Ramos (cell line): Measurements from ENCODE around the gene KCTD16.

Source experiments
- in situ Hi-C: fragments of 300-500 bp; cut with MboI; formaldehyde crosslinking; loops from one replicate; pipeline ENCODE4 v1.14.3; 2022; ENCODE audit warnings: low sequenced_read_pairs; ENCODE audit not compliant: unreplicated experiment

Gene KCTD16

DNA sequence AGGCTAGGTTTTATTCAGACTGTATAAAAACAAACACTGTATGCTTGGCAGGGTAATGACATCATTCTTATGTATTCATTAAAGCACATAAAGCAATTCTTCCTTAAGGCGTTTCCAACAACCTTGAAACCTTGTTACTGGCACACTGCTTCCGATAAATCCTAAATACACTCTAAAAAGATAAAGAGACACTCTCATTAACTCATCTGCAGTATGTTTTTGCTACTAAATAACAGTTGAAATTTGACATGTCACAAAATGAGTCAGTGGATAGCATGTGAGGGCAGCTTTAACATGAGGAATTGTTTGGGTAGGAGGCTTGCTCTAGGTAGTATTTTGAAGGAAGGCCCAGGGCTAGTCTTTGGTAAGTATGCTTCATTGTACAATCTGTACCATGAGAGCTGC is 13.9 kb upstream of the KCTD16 start:
- in situ Hi-C loops: no loop called here

DNA sequence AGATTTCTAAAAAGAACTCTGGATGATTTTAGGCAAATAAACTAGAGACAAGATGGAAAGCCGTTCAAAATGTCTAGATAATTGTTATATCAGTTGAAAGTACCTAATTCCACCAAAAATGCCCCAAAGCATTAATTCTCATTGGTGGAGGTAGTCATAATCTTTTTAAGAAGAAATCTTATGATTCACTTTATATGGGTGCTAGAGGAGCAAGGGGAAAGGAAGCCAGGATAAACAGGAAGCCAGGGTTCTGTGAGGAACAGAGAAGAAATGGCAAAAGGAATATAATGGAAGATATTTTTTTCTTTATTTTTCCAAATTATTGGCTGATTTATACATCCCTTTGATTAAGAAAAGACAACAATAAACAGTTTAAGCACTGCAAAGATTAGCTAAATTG is 8.0 kb upstream of the KCTD16 start:
- in situ Hi-C loops: no loop called here

DNA sequence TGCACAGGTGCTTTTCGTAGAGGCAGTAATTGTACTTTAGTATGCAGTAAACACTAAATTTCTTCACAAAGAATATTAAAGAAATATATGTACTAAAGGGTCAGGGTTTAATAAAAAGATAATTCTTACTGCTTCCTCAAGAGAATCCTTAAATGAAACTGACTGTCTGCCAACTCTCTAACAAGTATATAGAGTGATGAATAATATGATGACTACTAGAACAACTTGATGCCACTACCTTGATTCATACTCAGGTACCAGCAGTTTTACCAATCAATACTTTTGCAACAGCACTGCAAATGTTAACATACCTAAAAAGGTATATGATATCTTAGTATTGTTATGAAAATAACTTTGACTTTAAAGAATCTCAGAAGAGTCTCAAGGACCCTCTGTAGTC is 4.0 kb upstream of the KCTD16 start:
- in situ Hi-C loops: no loop called here

DNA sequence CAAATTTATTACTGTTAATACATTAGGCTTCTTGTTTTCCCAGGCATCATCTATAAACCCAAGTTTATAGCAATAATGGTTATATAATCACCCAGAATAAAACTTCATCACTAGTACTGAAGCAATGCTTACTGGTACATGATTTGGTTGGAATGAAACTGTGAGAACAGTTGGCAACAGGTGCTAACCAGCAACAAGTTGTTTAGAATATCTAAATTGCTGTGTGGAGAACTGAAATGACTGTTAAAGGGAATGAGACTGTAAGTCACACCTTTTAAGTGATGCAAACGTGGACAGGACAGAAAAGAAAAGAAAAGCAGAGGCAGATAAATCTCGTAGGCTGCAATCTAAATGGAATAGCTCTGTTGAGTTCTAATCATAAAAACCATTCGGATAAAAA is 2.7 kb upstream of the KCTD16 start:
- in situ Hi-C loops: no loop called here

DNA sequence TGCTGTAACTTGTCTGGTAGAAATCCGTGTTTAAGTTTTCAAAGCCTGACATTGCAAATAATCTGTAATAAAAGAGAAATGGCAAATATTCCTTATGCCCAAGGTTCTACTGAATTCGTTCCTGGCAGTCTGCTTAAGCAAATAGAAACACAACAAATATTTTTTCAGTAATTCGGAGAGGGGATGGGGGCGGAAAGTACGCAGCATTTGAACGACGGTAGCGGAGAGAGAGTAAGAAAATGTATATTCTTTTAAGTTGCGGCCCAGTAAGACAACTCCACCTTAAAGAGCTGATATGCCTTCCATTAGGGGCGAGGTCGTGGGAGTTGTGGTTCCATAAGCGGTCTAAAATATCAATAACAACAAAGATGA is 783 bp upstream of the KCTD16 start:
- in situ Hi-C loops: no loop called here

DNA sequence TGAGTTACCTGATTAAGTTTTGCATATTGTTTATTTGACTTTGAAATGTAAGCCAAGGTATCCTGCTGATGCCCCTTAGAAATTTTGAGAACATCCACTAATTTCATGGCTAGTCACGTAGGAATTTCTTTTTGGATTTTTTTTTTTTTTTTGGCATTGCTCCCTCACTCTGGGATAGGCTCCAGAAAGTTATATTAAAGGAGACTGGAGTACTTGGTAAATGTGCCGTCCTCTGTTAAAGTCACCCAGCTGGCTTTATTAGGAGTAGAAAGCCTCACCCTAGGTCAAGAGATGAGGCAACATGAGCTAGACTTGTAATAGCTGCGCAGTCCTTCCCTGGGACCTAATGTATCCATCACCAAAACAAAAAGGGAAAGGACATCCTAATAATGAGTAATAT is 3.1 kb downstream of the KCTD16 start:
- in situ Hi-C loops: no loop called here

DNA sequence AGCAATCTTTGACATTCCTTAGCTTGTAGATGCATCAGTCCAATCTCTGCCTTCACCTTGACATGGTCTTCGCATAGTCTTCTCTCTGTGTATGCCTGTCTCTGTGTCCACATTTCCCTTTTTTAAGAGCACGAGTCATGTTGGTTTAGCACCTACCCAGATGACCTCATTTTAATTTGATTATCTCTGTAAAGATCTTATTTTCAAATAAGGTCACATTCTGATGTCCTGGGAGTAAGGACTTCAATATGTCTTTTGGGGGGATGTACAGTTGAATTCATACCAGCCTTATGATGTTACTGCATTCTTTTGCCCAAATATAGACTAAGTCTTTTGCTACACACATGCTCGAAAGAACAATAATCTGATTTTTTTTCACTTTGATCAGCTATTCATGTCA is 6.9 kb downstream of the KCTD16 start:
- in situ Hi-C loops: loop anchor here (25.0 kb wide), 2 partner anchors 1165 to 1265 kb away; no protein-coding TSS in a partner anchor

DNA sequence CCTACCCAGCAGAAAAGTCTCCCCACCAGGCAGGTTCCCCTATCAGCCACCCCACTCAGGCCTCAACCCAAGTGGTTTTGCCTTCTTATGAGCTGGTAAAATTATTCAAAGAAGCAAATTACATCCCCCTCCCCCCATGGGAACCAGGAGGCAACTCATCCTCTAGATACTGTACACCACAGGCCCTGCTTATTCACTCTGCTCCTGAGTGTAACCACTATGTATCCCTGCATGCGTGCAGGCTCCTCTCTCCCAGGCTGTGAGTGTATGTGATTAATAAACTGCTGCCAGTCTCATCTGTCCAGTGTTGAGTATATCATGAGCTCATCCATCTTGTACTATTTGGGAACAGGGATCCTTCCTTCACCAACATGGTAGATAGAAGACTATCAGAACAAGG is 8.6 kb downstream of the KCTD16 start:
- in situ Hi-C loops: loop anchor here (25.0 kb wide), 2 partner anchors 1167 to 1267 kb away; no protein-coding TSS in a partner anchor

DNA sequence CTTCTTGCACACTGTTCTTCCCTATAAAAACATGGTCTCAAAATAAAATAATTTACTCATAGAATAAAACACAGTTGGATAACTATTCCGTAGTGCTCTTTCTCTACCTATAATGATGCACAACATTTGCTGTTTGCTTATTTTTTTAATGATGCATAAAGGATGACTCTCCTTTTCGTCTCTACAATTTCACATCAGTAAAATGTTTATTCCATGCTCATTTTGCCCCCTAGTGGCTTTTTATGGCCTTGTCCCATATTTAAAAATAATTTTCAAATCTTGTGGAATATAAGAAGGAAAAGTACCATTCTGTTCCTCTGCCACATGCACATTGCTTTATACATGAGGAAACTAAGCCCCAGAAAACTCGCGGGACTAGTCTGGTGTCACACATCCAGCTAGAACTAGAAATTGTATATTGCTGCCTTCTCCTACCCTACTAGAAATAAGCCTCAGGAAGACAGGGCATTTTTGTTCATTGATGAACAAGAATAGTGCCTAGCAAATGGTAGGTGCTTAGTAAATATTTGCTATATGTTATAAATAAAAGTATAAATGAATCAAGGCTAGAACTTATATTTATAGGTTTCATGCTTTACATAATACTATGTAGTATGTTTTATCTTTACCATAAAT is 12.7 kb downstream of the KCTD16 start:
- in situ Hi-C loops: loop anchor here (25.0 kb wide), 2 partner anchors 1171 to 1271 kb away; no protein-coding TSS in a partner anchor

DNA sequence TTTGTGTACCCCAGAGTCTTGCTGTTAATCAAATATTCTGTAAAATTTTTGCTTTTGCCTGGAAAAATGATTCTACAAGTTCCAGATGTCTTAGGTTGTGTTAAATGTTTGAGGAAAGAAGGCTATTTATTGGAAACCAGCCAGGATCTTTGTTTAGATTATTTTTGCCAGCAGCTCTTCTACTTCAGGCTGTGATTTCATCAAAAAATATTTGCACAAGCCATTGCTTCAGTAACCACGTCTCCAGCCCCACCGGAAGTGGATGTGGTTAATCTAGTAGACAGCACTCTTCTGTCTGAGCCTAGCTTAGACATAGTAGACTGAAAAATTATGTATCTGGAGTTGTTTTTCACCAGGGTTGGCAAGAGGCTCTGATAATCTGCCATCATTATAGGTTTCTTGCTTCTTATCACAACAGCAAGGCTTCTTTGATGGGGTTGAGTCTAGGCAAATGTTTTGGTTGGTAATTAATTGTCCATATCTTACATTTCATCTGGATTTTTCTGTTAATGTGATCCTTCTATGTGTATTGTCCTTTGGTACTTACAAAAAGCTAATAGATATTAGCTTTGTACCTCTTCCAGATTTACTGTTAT is 17.1 kb downstream of the KCTD16 start:
- in situ Hi-C loops: loop anchor here (25.0 kb wide), 2 partner anchors 1175 to 1275 kb away; no protein-coding TSS in a partner anchor

DNA sequence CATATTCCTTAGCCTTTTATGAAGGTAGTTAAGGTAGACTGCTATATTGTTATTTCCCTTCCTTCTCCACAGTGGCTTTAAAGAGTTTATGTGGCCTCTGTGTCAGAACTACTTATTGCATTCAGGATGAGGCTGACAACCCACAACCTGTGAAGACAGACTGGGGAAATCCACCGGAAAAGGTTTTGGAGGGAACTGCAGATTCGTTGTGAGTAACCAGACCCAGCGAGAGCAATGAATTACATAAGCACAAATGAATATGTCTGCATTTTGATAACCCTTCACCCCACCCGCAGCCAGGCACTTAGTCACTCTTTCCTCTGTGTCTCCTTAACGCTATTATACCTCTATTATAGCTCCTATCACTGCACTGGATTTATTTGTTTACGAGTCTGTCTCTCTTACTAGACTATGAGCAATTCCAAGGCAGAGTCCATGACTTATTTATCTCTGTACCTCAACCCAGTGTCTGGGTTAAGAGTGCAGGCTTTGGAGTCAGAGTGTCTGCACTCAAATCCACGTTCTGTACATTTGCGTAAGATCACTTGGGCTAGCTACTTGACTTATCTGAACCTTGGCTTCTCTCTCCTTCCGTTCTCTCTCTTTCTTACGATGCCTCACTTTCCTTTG is 19.2 kb downstream of the KCTD16 start:
- in situ Hi-C loops: loop anchor here (25.0 kb wide), 2 partner anchors 1178 to 1278 kb away; no protein-coding TSS in a partner anchor

DNA sequence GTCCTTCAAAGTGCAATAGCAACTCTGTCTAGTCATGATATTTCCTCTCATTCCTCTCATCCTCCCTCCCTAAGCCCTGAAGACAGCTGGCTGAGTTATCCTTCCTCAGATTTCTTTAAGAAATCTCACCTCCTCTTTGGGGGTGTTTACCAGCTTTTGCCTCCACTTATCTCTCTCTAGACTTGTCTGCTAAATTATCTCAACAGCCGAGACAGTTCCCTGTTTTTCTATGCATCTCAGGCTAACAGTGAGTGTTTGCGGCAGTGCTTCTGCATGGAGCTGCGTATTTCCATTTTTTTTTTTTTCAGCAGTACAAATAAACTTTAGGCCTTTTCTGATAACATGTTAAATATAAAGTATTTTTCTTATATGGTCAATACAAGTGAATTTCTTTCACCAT is 20.9 kb downstream of the KCTD16 start:
- in situ Hi-C loops: loop anchor here (25.0 kb wide), 2 partner anchors 1179 to 1279 kb away; no protein-coding TSS in a partner anchor

DNA sequence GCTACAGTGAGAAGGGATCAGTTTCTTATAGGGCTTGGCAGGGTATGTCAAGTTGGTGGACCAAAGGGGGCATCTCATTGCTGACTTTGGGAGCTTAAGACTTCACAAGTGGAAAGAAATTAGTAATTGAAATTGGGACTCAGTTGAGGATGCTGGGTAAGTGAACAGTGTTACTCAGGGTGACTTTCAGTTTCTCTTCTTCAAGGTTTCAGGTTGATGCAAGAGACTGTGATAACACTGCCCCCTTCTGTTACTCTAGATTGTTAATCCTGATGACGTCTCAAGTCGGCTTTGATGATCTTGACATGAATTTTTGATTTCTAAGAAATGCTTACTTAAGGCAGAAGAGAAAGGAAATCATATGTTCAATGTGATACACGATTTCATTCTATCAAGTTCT is 21.3 kb downstream of the KCTD16 start:
- in situ Hi-C loops: loop anchor here (25.0 kb wide), 2 partner anchors 1180 to 1280 kb away; no protein-coding TSS in a partner anchor

DNA sequence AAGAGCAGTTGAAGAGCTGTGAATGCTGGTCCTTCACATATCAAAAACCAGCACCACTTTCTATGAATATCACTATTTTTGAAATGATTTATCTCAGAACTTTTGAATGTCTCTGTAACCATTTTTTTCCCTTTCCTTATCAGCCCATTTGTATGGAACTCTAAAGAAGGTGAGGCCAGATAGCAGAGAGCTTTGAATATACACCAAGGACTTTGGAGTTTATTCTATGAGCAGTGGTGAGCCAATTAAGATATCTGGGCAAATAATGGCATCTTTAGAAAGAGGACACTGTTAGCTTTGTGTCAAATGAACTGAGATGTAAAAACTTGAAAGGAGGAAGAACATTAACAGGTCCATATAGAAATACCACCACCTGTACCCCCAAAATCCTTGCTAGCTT is 22.0 kb downstream of the KCTD16 start:
- in situ Hi-C loops: loop anchor here (25.0 kb wide), 2 partner anchors 1180 to 1280 kb away; no protein-coding TSS in a partner anchor

DNA sequence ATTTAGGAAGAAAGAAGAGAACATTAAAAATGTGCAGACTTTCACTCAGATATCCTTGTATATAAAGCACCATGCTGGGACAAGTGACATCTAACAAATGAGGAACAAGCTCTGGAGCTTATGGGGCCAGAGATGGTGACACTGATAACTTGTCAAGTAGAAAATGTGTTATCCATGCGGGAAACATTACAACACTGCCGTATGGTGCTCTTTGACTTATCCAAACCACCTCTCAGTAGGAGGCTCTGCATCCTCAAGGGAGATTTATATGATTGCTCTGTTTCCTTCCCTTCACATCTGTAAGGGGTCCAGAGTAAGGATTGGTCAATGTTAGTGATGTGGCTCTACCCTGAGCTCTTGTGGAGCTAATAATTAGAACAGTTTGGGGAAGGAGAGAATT is 23.5 kb downstream of the KCTD16 start:
- in situ Hi-C loops: loop anchor here (25.0 kb wide), 2 partner anchors 1182 to 1282 kb away; no protein-coding TSS in a partner anchor

DNA sequence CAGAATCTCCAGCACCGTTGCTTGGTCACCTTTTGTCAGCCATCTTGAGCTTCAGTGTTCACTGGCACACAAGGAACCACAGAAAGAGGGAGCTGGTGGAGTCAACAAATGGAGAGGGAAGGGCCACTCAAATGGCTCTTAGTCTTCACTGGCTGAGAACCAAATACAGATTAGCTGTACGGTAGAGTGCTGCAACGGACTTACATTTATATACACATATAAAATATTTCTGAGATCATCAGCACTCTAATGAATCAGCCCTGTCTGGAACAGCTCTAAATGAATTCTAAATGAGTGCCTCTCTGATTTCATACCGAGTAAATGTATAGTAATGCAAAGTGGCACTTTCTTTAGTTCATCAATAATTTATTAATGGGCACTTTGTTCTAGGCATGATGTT is 24.8 kb downstream of the KCTD16 start:
- in situ Hi-C loops: loop anchor here (25.0 kb wide), 2 partner anchors 1183 to 1283 kb away; no protein-coding TSS in a partner anchor

DNA sequence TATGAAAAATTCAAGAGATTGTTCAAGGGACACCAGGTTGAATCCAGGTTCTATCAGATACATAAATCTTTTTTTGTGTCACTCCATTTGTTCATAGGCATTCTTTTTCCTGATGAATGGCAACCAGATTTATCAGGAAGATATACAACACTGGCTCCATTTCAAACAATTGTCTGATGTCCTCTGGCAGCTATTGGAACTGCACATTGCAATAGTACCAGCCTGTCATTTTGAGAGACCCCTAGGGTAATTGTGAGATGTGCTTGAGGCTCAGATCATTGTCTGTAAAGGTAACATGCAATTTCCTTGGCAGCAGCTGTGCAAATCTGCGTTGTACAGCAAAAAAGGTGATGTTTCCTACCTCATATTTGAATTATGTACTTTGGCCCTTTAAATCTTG is 25.9 kb downstream of the KCTD16 start:
- in situ Hi-C loops: loop anchor here (25.0 kb wide), 2 partner anchors 1184 to 1284 kb away; no protein-coding TSS in a partner anchor

DNA sequence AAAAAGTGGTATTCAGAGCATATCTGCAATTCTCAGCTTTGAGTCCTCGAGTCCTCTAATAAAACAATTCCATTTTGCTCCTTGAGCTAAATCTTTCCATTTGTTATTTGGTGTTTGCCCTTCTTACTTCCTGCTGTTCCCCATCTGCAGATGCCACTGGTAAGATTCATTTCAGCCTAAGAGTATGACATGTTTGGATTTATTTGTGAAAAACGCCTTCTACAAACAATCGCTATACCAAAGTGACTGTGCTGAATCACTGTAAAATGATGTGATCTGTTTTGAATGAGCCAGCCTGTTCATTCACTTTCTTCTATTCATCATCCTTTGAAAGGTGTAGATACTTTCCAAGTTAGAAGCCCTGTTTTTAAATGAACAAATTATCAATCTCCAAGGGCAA is 27.7 kb downstream of the KCTD16 start:
- in situ Hi-C loops: loop anchor here (25.0 kb wide), 2 partner anchors 1186 to 1286 kb away; no protein-coding TSS in a partner anchor

DNA sequence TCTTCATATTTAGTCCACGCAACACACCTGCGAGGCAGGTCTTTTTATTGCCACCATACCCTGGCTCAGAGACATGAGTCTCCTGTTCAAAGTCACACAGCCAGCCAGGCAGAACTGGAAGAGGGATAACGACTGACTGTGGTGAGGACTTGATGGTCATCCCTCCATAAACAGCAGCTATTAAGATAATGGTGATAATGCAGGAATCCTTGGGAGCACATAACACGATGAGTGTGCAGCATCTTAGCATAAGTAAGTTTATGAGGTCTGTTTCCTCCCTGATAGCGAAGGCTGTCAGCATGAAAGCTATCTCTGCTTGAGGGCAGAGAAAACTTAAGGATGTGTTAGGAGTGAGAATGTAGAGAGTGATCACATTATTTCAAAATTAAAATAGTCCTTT is 30.9 kb downstream of the KCTD16 start:
- in situ Hi-C loops: loop anchor here (25.0 kb wide), 2 partner anchors 1036 to 1636 kb away; partner anchors contain the start of gene PRELID2

DNA sequence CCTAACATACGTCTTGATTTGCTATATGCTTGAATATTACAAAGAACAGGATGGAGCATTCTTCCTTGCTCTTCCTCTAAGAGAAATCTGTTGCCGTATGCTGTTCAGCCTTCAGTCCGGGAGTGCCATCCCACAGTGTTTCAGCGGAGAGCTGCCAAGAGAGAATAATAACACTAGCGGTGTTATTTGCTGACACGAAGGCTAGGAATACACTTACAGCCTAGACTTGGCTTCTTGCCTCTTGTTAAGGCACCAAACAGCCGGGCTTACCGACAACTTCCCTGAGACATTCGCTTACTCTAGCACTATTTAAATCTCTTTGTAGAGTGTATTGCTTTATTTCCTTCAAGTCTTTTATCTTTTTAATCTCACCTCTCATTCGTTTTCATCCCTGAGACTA is 31.4 kb downstream of the KCTD16 start:
- in situ Hi-C loops: loop anchor here (25.0 kb wide), 2 partner anchors 1035 to 1635 kb away; partner anchors contain the start of gene PRELID2

DNA sequence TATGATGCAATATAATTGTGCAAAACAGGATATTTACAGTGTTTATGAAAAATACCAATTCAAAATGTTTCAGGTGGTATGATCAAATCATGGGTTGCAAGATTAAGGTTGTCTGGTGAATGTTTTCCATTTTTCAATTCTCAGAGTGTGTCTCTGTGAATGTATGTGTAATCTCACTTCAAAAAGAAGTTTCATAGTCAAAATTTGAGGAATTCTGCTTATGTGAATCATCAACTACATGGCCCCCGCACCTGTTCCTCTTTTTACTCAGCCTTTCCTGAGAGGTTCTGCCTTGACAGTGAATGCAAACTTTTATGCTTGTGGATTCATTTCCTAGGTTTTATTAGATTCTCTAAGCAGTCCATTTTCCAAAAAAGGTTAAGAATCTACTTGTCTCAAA is 32.1 kb downstream of the KCTD16 start:
- in situ Hi-C loops: loop anchor here (25.0 kb wide), 2 partner anchors 1035 to 1635 kb away; partner anchors contain the start of gene PRELID2
